T1000 (cell line): ENCODE results near the gene S100A10.

Experiments used
- DNase-seq: peaks from one replicate; lab custom pipeline; 2025; ENCODE audit warnings: mixed read lengths; lab: John Stamatoyannopoulos, UW

Gene S100A10

GRCh38 chr1:151988405-151988923, 5.2 kb downstream of the S100A10 start:
- DNase-seq, result no peak

DNA sequence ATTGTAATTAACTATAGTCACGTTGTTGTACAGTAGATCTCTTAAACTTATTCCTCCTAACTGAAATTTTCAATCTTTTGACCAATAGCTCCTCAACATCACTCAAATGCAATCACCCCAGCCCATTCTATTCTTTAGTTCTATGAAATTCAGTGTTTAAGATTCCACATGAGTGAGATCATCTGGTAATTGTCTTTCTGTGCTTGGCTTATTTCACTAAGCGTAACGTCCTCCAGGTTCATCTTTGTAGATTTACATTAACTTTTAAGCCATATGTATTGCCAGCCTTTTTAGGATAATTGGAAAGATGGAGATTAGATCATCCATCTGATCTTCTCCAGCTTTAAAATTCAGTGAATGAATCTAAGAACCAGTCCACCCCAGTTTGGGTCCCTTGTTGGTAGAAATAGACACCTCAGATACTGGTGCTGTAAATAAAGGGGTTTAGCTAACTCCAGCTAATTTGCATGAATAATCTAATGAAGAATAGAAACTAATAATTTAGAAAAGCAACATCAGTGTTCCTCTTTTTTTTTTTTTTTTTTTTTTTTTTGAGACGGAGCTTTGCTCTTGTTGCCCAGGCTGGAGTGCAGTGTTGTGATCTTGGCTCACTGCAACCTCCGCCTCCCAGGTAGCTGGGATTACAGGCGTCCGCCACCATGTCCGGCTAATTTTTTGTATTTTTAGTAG, 7.0 kb downstream of the S100A10 start:
- DNase-seq, result no peak

DNA sequence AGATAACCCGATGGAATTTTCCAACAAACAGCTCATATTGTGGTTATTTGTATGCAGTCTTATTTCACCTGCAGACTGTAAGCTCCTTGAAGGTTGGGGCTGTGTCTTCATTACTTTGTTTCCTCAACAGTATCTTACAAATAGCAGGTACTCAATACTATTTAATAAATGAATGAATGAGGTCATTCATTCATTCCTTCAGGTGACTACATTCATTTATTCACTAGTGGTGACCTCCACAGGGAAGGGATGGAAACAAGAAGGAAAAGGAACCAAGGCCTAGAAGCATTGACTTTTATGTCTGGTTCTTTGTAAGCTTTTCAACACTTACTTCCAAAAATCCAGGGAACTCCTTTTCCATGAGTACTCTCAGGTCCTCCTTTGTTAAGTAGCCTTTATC, 7.9 kb downstream of the S100A10 start:
- DNase-seq, result no peak

GRCh38 chr1:151985270-151985669, 8.4 kb downstream of the S100A10 start:
- DNase-seq, result no peak

DNA sequence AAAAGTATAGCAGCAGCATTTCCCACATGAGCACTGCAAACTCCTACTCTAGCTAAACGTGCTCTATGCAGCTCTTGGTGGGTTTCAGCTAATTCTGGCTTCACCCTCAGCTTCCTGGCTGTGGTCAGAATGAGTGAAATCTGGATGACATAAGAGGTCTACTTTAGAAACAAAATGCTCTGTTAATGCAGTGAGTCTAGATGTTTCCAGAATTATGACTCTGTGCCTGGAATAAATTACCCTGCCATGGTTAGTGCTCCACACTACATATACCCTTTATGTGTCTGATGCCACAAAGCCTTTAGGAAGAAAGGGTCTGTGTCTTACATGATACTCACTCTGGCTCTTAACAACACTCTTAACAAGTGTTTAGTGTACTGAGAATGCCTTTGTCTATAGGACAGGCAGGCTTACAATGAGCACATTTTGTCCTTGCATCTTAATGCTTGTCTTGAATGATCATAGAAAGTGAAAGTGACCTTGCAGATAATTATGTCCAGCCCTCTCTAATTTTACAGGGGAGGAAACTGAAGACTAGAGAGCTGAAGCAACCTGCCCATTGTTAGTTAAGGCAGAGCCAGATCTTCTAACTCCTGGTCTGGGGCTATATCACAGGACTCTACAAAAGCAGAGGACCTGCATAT, 9.2 kb downstream of the S100A10 start:
- DNase-seq, result no peak

GRCh38 chr1:151982300-151983005, 11.2 kb downstream of the S100A10 start:
- no peak for DNase-seq

DNA sequence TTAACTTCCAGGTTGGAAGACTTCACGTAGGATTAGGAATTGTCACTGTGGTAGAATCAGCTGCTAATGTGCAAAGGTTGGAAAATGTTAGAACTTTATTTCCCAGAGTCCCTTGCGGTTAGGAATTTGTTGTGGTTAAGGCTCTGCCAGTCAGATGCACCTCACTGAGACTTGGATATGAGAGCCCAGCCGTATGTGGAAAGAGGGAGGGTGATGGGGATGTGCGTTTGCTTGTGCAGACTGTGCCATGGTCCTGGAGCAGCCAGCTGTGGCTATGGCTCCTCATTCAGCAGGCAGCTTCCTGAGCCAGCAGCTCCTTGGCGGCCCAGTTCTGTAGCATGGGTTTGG, 12.5 kb downstream of the S100A10 start:
- DNase-seq, result no peak

GRCh38 chr1:151980287-151981177, 13.1 kb downstream of the S100A10 start:
- DNase-seq, result peak; percentile 85

GRCh38 chr1:151978922-151979321, 14.7 kb downstream of the S100A10 start:
- no peak for DNase-seq

GRCh38 chr1:151977662-151978230, 15.9 kb downstream of the S100A10 start:
- no peak for DNase-seq

DNA sequence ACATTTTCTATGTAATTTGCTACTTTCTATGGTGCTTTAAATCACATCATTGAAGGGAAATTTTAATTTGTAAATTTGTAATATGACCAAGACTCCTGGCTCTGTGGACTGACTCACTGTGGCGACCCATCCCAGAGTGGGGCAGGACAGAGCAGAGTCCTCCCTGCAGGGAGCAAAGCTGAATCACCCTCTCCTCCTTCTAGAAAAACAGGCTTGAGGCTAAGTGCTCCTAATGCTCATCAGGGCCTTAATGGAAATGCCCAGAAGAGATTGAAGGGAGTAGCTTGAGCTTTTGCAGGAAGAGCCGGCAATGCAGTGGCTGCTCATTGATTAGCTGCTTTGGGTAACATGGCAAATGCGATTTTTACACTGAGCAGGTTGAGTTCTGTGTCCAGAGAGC, 16.8 kb downstream of the S100A10 start:
- DNase-seq, result peak; percentile 22

DNA sequence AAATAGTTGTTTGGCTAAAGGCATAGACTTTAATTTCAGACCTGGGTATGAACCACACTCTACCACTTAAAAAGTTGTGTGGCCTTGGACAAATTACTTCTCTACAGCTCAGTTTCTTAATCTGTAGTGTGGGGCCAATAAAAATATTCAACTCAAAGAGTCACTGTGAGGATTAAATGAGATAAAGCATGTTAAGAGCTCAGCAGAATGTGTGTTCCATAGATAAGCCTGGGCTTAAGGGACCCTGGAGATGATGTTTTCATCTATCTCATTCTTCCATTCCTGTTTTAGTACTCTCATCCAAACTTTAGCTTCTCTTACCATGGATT, 17.7 kb downstream of the S100A10 start:
- DNase-seq, result no peak

DNA sequence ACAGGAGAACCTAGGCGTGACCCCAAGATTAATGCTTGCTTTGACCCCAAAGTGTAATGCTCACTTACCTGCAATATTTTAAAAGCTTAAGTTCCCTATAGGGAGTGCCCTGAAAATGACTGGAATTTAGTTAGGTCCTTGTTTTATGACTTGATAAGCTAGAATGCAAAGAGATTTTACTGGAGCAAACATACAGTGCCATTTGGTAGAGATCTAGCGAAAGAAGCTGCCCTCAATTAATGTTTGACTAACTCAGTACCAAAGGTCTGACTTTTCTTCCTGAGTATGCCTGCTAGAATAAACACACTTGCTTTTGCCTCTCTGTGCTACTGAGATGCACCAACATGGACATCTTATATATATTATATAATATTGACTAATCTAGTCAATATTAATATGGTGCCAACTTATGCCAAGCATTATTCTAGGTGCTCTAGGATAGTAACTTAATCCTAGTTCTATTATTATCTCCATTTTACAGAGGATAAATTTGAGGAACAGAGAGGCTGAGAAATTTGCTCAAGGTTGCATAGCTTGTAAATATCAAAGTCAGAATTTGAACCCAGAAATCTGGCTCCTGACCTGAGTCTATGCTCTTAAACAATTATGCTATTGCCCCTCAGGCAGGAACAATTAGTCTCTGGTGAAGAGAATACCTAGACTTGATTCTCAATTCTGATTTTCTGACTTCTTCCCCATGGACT, 18.2 kb downstream of the S100A10 start:
- no peak for DNase-seq

GRCh38 chr1:151972542-151973248, 21.0 kb downstream of the S100A10 start:
- DNase-seq, result peak; percentile 38

- no peak for DNase-seq
Observed at GRCh38 chr1:151970626-151971025, 23.0 kb downstream of the S100A10 start.

GRCh38 chr1:151970128-151970527, 23.5 kb downstream of the S100A10 start:
- DNase-seq, result no peak

DNA sequence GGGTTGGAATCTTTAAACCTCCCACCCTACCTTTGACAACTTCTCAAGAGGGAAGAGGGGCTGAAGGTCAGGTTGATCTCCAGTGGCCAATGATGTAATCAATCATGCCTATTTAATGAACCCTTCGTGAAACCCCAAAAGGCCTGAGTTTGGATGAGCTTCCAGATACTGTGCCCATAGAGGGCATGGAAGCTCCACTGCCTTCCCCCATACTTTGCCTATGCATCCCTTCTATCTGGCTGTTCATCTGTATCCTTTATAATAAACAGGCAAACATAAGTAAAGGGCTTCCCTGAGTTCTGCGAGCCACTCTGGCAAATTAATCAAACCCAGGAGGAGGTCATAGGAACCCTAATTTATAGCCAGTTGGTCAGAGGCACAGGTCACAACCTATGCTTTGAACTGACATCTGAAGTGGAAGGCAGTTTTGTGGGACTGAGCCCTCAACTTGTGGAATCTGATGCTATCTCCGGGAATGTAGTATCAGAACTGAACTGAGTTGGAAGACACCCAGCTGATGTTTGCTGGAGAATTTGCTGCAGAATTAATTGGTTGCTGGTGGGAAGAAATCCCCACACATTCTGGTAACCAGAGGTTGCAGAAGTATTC, 24.8 kb downstream of the S100A10 start:
- no peak for DNase-seq

DNA sequence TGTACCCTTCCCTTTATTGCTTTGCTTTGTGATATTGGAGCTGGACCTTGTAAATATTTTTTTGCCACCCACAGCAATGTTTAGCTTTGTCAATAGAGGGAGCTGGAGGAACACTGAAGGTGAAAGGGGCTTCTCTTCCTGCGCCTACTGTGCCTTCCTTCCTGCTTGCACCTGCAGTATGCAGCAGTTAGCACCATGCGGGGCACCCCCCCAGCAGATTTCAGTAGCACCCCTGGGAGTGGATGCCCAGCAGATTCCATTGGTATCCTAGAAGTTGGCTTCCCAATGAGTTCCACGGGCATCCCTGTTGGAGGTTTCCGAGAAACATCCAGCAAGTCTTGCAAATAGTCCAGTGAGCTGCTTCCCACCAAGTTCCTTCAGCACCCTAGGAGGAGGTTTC, 25.6 kb downstream of the S100A10 start:
- peak; percentile 20 for DNase-seq

DNA sequence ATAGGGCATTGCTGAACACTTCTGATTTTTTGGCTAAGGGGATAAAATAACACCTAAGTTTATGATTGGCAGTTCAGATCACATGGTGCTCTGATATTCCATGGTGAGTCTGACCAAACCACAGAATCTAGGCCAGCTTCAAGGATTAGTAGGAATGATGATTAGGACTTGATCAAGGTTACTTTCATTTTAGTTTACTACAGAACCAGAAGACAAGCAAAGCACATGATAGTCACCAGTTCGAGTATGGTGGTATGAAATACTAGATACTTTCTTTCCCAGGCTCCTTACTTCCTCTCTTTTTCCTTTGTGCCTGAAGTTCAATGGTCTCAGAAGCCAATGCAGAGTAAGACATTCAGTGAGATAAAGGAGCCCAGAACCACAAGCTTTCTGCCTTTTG, 26.6 kb downstream of the S100A10 start:
- DNase-seq, result no peak

DNA sequence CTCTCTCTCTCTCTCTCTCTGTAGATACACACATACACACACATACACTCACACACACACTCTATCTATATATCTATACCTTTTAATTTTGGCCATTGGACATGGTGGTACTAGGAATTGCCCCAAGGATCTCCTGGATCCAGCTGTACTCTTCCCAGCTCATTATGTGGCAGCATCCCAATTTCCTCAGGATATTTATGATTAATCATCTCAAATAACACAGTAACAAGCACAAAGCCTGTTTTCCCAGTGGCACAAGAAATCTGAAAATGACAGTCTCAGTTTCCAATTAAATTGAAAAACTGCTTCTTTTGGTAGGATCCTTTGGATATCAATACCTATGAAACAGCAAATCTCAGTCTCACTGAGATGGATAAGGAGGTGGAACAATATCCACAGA, 27.6 kb downstream of the S100A10 start:
- DNase-seq, result no peak
